HG03175 (cell line): Measurements from ENCODE around the gene STT3B.
"Not testable (repeated sequence)": the region's sequence is repeated elsewhere in the genome, so short reads cannot be mapped to it uniquely, and the experiment has no call there.

Experiments used
- ATAC-seq: cut with Tn5 transposase; IDR thresholded peaks from one replicate; pipeline ENCODE4 v1.9.1; 2021; ENCODE audit warnings: mild to moderate bottlenecking, moderate library complexity; ENCODE audit not compliant: unreplicated experiment

STT3B gene

GRCh38 chr3:31590650-31591049, 57.9 kb downstream of the STT3B start:
- no peak for ATAC-seq

DNA sequence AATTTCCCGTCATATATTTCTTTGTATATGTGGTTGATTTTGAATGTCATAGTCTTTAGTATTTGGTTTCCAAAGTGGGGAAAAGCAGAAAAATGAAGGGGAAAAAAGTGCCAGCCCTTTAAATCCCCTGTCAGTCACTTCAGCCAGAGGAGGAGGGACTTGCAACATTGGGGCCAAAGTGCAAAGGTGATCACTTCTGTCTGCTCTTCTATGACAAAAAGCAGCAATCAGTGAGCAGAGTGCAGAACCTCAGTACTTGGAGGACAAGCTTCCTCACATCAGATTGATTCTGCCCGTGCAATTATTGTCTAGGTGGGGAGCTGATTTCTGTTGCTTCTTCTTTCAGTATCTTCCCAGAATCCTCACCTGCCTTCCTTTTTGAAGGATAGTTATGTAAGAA, 60.0 kb downstream of the STT3B start:
- no peak for ATAC-seq

DNA sequence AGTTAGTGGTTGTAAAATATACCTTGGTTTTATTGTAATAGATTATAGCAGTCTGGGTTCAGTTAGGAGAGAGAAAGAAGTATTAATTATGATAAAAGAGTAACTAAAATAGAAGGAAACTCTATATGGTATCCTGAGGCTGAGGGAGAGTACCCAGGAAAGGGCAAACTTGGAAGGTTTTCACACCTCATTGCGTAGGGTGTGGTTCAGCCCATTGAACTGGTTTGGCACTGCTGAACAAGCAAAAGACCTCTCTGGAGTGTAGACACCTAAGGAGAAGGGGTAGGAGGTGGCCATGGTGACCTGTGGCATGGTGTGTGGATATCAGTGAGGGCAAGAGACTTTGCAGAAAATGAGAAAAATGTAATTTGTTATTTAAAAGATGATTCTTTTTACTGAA, 63.5 kb downstream of the STT3B start:
- no peak for ATAC-seq

DNA sequence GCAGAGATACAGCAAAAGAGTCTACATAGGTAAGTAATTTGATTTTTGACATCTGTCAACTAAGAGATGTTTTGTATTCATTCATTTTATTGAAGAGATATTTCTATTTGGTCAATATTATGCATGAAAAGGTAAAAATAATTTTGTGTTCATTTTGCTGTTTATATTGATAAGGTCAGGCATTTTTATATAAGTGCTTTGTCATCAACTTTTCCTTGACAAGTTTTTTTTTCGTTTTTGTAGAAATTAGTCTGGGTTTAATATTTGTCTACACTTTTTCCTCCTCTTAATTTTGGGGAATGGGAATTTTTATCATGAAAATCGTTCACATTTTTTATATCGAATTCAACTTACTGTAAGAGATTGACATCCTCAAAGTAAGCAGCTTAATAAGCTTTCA, 67.7 kb downstream of the STT3B start:
- no peak for ATAC-seq

GRCh38 chr3:31605333-31605732, 72.6 kb downstream of the STT3B start:
- not testable (repeated sequence) for ATAC-seq

DNA sequence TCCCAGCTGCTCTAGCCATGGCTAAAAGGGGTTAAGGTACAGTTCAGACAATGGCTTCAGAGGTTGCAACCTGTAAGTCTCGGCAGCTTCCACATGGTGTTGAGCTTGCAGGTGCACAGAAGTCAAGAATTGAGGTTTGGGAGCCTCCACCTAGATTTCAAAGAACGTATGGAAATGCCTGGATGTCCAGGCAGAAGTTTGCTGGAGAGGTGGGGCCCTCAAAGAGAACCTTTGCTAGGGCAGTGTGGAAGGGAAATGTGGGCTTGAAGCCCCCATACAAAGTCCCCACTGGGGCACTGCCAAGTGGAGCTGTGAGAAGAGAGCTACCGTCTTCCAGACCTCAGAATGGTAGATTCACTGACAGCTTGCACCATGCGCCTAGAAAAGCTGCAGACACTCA, 73.7 kb downstream of the STT3B start:
- no peak for ATAC-seq

- no peak for ATAC-seq
Observed at GRCh38 chr3:31610700-31611275, 78.1 kb downstream of the STT3B start.

DNA sequence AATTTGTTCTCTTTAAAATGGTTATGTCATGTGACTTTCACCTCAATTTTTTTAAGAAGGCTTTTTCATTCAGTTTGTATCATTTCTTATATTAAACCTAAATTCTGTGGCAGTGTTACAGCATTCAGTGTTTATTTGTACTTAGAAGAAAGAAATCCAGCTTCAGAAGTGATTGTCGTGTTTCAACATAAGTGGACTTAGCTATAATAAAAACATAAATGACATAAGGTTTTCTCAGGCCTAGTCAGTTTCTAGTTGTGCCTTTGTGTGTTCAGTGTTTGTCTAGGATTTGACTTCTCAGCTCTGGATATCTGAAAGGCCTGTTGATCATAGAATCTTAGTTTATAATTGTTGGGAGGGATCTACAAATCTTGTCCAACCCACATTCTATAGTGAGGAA, 80.5 kb downstream of the STT3B start:
- no peak for ATAC-seq

- no peak for ATAC-seq
Observed at GRCh38 chr3:31613654-31614053, 80.9 kb downstream of the STT3B start.

DNA sequence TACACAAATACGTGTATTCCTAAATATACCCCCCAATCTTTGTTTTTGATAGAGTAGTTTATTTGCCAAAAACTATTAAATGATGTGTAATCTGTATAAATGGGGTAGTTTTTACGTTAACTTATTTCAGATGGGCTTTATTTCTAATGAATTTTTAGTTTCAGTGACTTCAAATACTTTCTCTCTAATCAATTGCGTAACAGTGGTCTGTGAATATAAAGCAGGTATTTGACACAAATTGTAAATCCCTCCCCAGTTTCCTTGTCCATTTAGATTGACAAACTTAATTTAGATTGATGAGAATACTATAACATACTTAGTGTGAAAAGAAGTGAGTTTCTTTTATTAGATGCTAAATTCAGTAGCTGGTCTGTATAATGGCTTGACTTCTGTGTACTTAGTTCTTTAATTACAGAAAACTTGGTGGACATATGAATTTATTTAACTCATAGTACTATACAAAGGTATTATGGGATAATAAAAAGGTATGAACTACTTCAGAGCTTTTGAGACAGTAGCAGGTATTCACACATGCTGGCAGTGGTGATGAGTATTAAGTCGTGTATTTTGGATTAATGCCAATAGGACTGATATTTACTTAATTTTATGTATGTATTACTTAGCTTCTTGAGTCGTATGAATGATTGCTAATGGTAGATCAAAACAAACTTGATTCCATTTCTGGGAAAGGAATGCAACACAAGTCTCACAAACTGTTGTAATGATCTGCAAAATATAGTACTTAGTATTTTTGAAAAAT, 81.6 kb downstream of the STT3B start:
- ATAC-seq: no peak

DNA sequence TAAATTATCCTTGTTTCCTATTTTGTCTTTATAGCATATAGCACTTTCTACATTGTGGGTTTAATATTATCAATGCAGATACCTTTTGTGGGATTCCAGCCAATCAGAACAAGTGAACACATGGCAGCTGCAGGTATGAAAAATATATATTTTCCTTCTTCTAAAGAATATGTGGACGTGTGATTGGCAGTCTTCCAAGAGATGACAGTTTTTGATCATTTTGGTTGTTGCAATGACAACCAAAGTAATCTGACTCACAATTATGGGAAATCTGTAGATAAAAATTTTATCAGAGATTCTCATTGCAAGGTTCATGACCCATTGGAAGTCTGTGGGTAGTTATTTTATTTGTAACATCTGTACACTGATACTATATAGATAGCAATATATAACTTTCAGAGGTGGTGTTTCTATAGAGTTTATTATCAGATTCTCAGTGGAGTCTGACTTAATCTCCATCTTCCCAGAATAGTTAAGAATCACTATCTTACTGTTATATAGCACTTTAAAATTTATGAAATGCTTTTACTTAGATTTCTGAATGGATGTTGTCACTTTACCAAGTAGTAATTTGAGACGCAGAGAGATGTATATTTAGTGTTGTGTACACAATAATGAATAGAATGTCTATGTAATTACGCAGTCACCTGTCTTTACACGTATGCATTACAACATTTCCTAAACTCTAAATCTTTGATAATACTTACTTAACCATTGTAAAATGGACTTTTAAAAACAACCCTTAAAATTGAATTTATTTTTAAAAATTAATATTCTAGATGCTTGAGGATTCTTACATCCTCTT, 82.5 kb downstream of the STT3B start:
- no peak for ATAC-seq

GRCh38 chr3:31616711-31617110, 84.0 kb downstream of the STT3B start:
- ATAC-seq: no peak

GRCh38 chr3:31620656-31621055, 87.9 kb downstream of the STT3B start:
- no peak for ATAC-seq

- no peak for ATAC-seq
Observed at GRCh38 chr3:31621314-31621713, 88.6 kb downstream of the STT3B start.

DNA sequence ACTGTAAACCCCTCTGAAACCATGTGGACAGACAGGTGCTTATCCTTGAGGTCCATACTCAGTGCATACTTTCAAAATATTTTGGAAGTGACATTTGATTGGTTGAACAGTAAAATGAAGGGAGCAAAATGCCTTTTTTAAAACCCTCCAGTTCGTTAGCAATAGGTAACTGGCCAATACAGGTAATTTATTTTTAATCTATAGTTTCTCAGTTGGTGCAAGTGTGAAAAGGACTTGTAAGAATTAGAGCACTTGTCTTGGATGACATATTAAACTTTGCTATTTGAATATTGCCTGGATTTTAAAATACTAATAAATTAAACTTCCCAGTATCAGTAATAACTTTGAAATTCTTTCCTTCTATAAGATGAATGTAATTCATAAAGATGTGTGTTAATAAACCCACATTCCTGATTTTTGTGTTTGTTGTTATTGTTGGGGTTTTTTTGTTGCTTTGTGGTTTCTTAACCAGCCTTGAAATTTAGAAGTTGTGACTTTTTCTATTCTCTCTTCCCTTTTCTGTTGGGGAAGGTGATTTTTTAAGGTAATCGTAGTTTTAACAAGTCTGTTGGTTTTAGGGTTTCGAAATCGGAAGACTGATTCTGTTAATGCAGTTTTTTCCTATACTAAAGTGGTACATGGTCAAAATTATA, 90.0 kb downstream of the STT3B start:
- ATAC-seq: peak; percentile 65

DNA sequence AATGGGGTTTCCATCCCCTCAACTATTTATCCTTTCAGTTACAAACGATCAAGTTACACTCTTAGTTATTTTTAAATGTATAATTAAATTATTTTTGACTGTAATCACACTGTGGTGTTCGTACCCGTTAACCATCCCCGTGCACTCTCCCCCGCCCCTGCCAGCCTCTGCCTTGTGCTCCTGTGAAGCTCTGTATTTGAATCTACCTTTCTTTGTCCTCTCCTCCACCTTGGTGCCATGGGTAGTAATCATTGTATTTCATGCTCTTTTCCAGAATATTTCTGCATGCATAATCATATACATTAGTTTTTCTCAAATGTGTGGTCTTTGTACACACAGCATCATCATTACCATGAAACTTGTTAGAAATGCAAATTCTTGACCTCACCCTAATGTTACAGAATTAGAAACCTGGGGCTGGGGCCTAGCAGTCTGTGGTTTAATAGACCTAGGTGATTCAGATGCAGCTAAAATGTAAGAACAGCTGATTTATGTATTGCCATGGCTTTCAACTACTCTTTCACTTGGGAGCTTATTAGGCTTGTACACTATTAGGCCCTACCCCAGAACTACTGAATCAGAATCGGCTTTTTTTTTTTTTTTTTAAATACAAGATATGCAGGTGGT, 91.5 kb downstream of the STT3B start:
- ATAC-seq: no peak

GRCh38 chr3:31625358-31625757, 92.6 kb downstream of the STT3B start:
- no peak for ATAC-seq

- no peak for ATAC-seq
Observed at GRCh38 chr3:31629054-31629453, 96.3 kb downstream of the STT3B start.

- no peak for ATAC-seq
Observed at GRCh38 chr3:31634476-31634875, 101.8 kb downstream of the STT3B start.

DNA sequence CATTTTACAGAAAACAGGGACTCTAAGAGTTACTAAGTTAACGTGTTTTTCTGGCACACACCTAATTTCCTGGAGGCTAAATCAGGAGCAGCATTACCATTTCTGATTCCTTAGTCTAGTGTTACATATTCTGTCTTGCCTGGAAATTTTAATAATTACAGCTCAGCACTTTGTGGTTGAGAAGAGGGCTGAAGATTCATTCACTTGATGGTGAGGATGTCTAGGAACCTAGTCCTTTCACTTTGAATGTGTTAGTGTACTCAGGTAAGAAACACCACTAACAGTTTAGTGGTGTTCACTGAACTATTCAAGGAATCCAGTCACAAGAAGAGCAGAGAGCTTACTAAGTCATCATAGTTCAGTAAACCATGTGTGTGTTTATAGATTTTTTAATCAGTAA, 102.8 kb downstream of the STT3B start:
- no peak for ATAC-seq

DNA sequence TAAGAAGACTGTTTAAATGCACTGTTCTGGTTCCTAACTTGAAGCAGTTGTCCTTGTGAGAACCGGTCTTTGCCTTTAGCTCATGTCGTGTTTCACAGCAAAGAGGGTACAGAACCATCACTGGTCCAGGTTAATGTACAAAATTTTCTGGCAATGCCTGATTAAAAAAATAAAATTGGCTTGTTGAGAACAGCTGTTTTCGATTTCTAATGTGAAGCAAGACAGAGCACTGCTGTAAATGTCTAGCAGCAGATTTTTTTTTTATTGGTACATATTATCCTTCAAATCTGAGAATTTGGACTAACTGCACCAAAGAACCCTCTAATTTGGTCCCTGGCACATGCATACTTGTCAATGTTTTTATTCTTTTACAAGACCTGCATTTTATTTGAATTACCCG, 103.3 kb downstream of the STT3B start:
- no peak for ATAC-seq
